ENCODE data around the gene PLEKHG4B.
A peak's percentile ranks its signal among the peaks of the same experiment; 100 is the strongest.
"Not testable (repeated sequence)": the region's sequence is repeated elsewhere in the genome, so short reads cannot be mapped to it uniquely, and the experiment has no call there.

The PLEKHG4B gene

DNA sequence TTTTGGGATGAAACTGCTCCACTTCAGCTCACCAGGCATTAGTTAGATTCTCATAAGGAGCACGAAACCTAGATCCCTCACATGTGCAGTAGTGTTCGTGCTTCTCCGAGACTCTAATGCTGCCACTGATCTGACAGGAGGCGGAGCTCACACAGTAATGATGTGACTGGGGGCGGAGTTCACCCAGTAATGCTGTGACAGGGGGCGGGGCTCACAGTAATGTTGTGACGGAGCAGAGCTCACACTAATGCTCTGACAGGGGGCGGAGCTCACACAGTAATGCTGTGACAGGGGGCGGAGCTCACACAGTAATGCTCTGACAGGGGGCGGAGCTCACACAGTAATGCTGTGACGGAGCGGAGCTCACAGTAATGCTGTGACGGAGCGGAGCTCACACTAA is 72.3 kb downstream of the PLEKHG4B start:
- peaks cover 2 to 16% of the 10 kb centered on the region in 2 donors for H3K4me1 ChIP-seq (ENCODE audit: control insufficient read depth in 2 of 2, insufficient read depth in 1 of 2, low read depth in 1 of 2, low read length in 2 of 2)
- H3K18ac ChIP-seq (ENCODE audit: low read length): no peak overlapping the region
- WGBS, 2 donors (ENCODE audit: extremely low coverage in 2 of 2, insufficient read length in 2 of 2, insufficient replicate concordance in 1 of 2): no CpG with 5 or more reads among the region's 14 CpGs
- H3K27ac ChIP-seq (replicated peaks; ENCODE audit: low read length): peak overlapping the region; percentile 49
- H2BK120ac ChIP-seq (ENCODE audit: low read depth, low read length): no peak overlapping the region
- H2AK5ac ChIP-seq (ENCODE audit: low read depth, low read length): no peak overlapping the region
- DNase-seq (ENCODE audit: low spot score): no peak
- H2BK12ac ChIP-seq (ENCODE audit: low read length): no peak overlapping the region
- H3K9ac ChIP-seq (ENCODE audit: low read depth, low read length, poor library complexity): no peak overlapping the region
- no peak overlapping the region for H2AFZ ChIP-seq (ENCODE audit: low read length)
- no peaks in the 10 kb centered on the region for H3K27me3 ChIP-seq (ENCODE audit: control insufficient read depth in 3 of 3, insufficient read depth in 3 of 3, low read depth in 1 of 3, low read length in 3 of 3)
- H3K4ac ChIP-seq (ENCODE audit: low read length): no peak overlapping the region
- no peak overlapping the region for H3K4me3 ChIP-seq (ENCODE audit: low read length in 2 of 2)
- no peak overlapping the region for H3K14ac ChIP-seq (ENCODE audit: low read length)
- no peak overlapping the region for H3K4me2 ChIP-seq (ENCODE audit: insufficient read depth, low read length, poor library complexity, severe bottlenecking)
- H3K9me3 ChIP-seq (replicated peaks in 1 of 2; ENCODE audit: control insufficient read depth in 2 of 2, insufficient read depth in 1 of 2, low read depth in 1 of 2, low read length in 2 of 2): peaks cover 0 to 3% of the 10 kb centered on the region in 2 donors
- H3K23ac ChIP-seq (ENCODE audit: low read depth, low read length, poor library complexity): no peak overlapping the region
- no peak overlapping the region for H4K91ac ChIP-seq (ENCODE audit: low read depth, low read length, poor library complexity)
- no peak overlapping the region for H2BK15ac ChIP-seq (ENCODE audit: low read length)
- H3K36me3 ChIP-seq (replicated peaks in 1 of 2; ENCODE audit: control insufficient read depth in 2 of 2, insufficient read depth in 2 of 2, low read length in 2 of 2): peaks cover 3 to 33% of the 10 kb centered on the region in 2 donors
- no peak overlapping the region for H2BK5ac ChIP-seq (ENCODE audit: low read length)
- H3K79me1 ChIP-seq (ENCODE audit: low read depth, low read length): no peaks in the 10 kb centered on the region
- H4K8ac ChIP-seq (ENCODE audit: low read depth, low read length): peak overlapping the region; percentile 76

DNA sequence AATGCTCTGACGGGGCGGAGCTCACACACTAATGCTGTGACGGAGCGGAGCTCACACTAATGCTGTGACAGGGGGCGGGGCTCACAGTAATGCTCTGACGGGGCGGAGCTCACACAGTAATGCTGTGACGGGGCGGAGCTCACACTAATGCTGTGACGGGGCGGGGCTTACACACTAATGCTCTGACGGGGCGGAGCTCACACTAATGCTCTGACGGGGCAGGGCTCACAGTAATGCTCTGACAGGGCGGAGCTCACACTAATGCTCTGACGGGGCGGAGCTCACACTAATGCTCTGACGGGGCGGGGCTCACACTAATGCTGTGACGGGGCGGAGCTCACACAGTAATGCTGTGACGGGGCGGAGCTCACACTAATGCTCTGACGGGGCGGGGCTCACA is 72.8 kb downstream of the PLEKHG4B start:
- not testable (repeated sequence) for H3K4ac ChIP-seq (ENCODE audit: low read length); H3K9me3 ChIP-seq (replicated peaks in 1 of 2; ENCODE audit: control insufficient read depth in 2 of 2, insufficient read depth in 1 of 2, low read depth in 1 of 2, low read length in 2 of 2)

DNA sequence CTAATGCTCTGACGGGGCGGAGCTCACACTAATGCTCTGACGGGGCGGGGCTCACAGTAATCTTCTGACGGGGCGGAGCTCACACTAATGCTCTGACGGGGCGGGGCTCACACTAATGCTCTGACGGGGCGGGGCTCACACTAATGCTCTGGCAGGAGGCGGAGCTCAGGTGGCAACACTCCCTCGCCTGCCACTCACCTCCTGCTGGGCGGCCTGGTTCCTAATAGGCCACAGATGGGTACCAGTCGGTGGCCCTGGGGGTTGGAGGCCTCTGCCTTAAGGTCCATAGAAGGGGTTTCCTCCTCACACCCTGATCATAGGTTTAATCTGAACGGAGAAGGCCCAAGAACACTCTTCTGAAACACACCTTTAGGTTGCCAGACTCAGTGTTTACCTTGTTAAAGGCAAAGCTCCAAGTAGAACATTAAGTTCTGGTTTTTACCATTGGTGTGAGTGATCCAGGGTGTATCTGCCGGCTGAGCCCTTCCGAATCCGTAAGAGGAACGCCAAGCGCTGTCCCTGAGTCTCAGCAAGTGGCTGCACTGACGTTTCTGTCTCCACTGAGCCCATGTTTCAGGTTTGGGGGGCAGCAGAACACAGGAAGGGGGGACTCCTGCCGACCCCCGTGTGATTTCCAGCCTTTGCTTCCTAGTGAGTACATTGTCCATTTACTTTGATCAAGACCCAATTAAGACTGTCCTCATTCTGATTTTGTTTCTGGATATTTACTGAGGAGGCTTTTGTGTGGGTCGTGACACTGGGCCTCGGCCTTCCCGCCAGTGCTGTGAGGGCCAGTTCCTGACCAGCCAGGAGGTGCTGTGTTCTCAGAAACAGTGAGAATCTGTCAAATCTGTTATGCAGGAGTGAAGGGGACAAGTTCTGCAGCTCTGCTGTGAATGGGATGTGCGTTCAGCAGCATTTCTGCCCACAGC is 74.7 kb downstream of the PLEKHG4B start:
- no peak overlapping the region for H2BK120ac ChIP-seq (ENCODE audit: low read depth, low read length)
- H3K4me3 ChIP-seq (ENCODE audit: low read length in 2 of 2): no peak overlapping the region
- peaks cover 2 to 40% of the 10 kb centered on the region in 2 donors for H3K4me1 ChIP-seq (ENCODE audit: control insufficient read depth in 2 of 2, insufficient read depth in 1 of 2, low read depth in 1 of 2, low read length in 2 of 2)
- H3K14ac ChIP-seq (ENCODE audit: low read length): no peak overlapping the region
- H3K18ac ChIP-seq (ENCODE audit: low read length): no peak overlapping the region
- H3K79me1 ChIP-seq (ENCODE audit: low read depth, low read length): no peaks in the 10 kb centered on the region
- H2BK12ac ChIP-seq (ENCODE audit: low read length): no peak overlapping the region
- H3K9ac ChIP-seq (ENCODE audit: low read depth, low read length, poor library complexity): no peak overlapping the region
- H3K27me3 ChIP-seq (ENCODE audit: control insufficient read depth in 3 of 3, insufficient read depth in 3 of 3, low read depth in 1 of 3, low read length in 3 of 3): no peaks in the 10 kb centered on the region
- peaks cover 0 to 3% of the 10 kb centered on the region in 2 donors for H3K9me3 ChIP-seq (replicated peaks in 1 of 2; ENCODE audit: control insufficient read depth in 2 of 2, insufficient read depth in 1 of 2, low read depth in 1 of 2, low read length in 2 of 2)
- H2BK5ac ChIP-seq (ENCODE audit: low read length): no peak overlapping the region
- H4K8ac ChIP-seq (ENCODE audit: low read depth, low read length): no peak overlapping the region
- H3K36me3 ChIP-seq (replicated peaks in 1 of 2; ENCODE audit: control insufficient read depth in 2 of 2, insufficient read depth in 2 of 2, low read length in 2 of 2): peaks cover 3 to 40% of the 10 kb centered on the region in 2 donors
- H3K23ac ChIP-seq (ENCODE audit: low read depth, low read length, poor library complexity): no peak overlapping the region
- no CpG with 5 or more reads among the region's 27 CpGs for WGBS, 2 donors (ENCODE audit: extremely low coverage in 2 of 2, insufficient read length in 2 of 2, insufficient replicate concordance in 1 of 2)
- H3K4me2 ChIP-seq (ENCODE audit: insufficient read depth, low read length, poor library complexity, severe bottlenecking): no peak overlapping the region
- no peak overlapping the region for H2AFZ ChIP-seq (ENCODE audit: low read length)
- no peak for DNase-seq (ENCODE audit: low spot score)
- no peak overlapping the region for H2BK15ac ChIP-seq (ENCODE audit: low read length)
- H3K4ac ChIP-seq (ENCODE audit: low read length): no peak overlapping the region
- no peak overlapping the region for H4K91ac ChIP-seq (ENCODE audit: low read depth, low read length, poor library complexity)
- peak overlapping the region; percentile 32 for H3K27ac ChIP-seq (replicated peaks; ENCODE audit: low read length)
- no peak overlapping the region for H2AK5ac ChIP-seq (ENCODE audit: low read depth, low read length)

More for the DNA sequence above, 72.8 kb downstream of the PLEKHG4B start:
- H2BK5ac ChIP-seq (ENCODE audit: low read length); H4K91ac ChIP-seq (ENCODE audit: low read depth, low read length, poor library complexity); H3K23ac ChIP-seq (ENCODE audit: low read depth, low read length, poor library complexity); H3K9ac ChIP-seq (ENCODE audit: low read depth, low read length, poor library complexity); H3K14ac ChIP-seq (ENCODE audit: low read length); H2AFZ ChIP-seq (ENCODE audit: low read length); H3K4me3 ChIP-seq (ENCODE audit: low read length in 2 of 2); H3K27ac ChIP-seq (replicated peaks; ENCODE audit: low read length); H2BK12ac ChIP-seq (ENCODE audit: low read length); H2BK120ac ChIP-seq (ENCODE audit: low read depth, low read length); H2BK15ac ChIP-seq (ENCODE audit: low read length); H2AK5ac ChIP-seq (ENCODE audit: low read depth, low read length); DNase-seq (ENCODE audit: low spot score); H3K27me3 ChIP-seq (ENCODE audit: control insufficient read depth in 3 of 3, insufficient read depth in 3 of 3, low read depth in 1 of 3, low read length in 3 of 3); H3K4me2 ChIP-seq (ENCODE audit: insufficient read depth, low read length, poor library complexity, severe bottlenecking); H3K79me1 ChIP-seq (ENCODE audit: low read depth, low read length); H3K18ac ChIP-seq (ENCODE audit: low read length): not testable (repeated sequence)
- peaks cover 2 to 22% of the 10 kb centered on the region in 2 donors for H3K4me1 ChIP-seq (ENCODE audit: control insufficient read depth in 2 of 2, insufficient read depth in 1 of 2, low read depth in 1 of 2, low read length in 2 of 2)
- WGBS, 2 donors (ENCODE audit: extremely low coverage in 2 of 2, insufficient read length in 2 of 2, insufficient replicate concordance in 1 of 2): no CpG with 5 or more reads among the region's 25 CpGs
- H4K8ac ChIP-seq (ENCODE audit: low read depth, low read length): peak overlapping the region; percentile 76
- H3K36me3 ChIP-seq (replicated peaks in 1 of 2; ENCODE audit: control insufficient read depth in 2 of 2, insufficient read depth in 2 of 2, low read length in 2 of 2): peaks cover 3 to 33% of the 10 kb centered on the region in 2 donors

DNA sequence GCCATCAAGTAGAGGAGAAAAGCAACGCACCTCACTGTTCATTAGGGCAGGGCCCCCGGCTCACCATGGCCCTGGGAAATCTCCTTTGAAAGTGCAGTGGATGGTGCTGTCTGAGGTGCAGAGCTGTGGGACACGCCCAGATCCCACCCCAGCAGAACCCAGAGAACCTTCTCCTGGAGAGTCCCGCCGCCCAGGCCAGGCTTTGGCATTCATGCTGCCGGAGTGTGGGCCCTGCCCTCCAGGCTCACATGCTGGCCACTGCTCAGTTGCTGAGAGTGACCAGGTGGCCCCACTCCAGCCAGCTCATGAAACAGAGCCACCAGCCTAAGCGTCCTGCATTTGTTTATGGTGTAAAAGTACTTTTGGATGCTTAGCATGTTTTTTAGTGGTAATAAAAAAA is 75.5 kb downstream of the PLEKHG4B start:
- Histone ChIP-seq H3K4ac (ENCODE audit: low read length) (no peak overlapping the region), H3K79me1 (ENCODE audit: low read depth, low read length) (no peaks in the 10 kb centered on the region), H2BK12ac (ENCODE audit: low read length) (no peak overlapping the region), H3K36me3 (replicated peaks in 1 of 2; ENCODE audit: control insufficient read depth in 2 of 2, insufficient read depth in 2 of 2, low read length in 2 of 2) (peaks cover 3 to 35% of the 10 kb centered on the region in 2 donors), H2AK5ac (ENCODE audit: low read depth, low read length) (no peak overlapping the region), H3K27ac (replicated peaks; ENCODE audit: low read length) (no peak overlapping the region), H3K9me3 (replicated peaks in 1 of 2; ENCODE audit: control insufficient read depth in 2 of 2, insufficient read depth in 1 of 2, low read depth in 1 of 2, low read length in 2 of 2) (peaks cover 0 to 3% of the 10 kb centered on the region in 2 donors), H3K27me3 (ENCODE audit: control insufficient read depth in 3 of 3, insufficient read depth in 3 of 3, low read depth in 1 of 3, low read length in 3 of 3) (no peaks in the 10 kb centered on the region), H4K91ac (ENCODE audit: low read depth, low read length, poor library complexity) (no peak overlapping the region), H3K4me3 (ENCODE audit: low read length in 2 of 2) (no peak overlapping the region), H2AFZ (ENCODE audit: low read length) (no peak overlapping the region), H2BK15ac (ENCODE audit: low read length) (no peak overlapping the region), H3K4me2 (ENCODE audit: insufficient read depth, low read length, poor library complexity, severe bottlenecking) (no peak overlapping the region), H3K9ac (ENCODE audit: low read depth, low read length, poor library complexity) (no peak overlapping the region), H3K18ac (ENCODE audit: low read length) (peak overlapping the region; percentile 83), H3K4me1 (ENCODE audit: control insufficient read depth in 2 of 2, insufficient read depth in 1 of 2, low read depth in 1 of 2, low read length in 2 of 2) (peaks cover 2 to 42% of the 10 kb centered on the region in 2 donors), H4K8ac (ENCODE audit: low read depth, low read length) (no peak overlapping the region), H2BK120ac (ENCODE audit: low read depth, low read length) (no peak overlapping the region), H3K14ac (ENCODE audit: low read length) (no peak overlapping the region), H3K23ac (ENCODE audit: low read depth, low read length, poor library complexity) (no peak overlapping the region), H2BK5ac (ENCODE audit: low read length) (no peak overlapping the region)
- DNase-seq (ENCODE audit: low spot score): no peak
- no CpG with 5 or more reads among the region's 7 CpGs for WGBS, 2 donors (ENCODE audit: extremely low coverage in 2 of 2, insufficient read length in 2 of 2, insufficient replicate concordance in 1 of 2)

All from neuronal stem cell (in vitro differentiated cells).